ENCODE measurements around the gene SPPL2B.

Gene SPPL2B

GRCh38 chr19:2356036-2356646, 27.7 kb downstream of the SPPL2B start:
- DNase-seq, result no peak

DNA sequence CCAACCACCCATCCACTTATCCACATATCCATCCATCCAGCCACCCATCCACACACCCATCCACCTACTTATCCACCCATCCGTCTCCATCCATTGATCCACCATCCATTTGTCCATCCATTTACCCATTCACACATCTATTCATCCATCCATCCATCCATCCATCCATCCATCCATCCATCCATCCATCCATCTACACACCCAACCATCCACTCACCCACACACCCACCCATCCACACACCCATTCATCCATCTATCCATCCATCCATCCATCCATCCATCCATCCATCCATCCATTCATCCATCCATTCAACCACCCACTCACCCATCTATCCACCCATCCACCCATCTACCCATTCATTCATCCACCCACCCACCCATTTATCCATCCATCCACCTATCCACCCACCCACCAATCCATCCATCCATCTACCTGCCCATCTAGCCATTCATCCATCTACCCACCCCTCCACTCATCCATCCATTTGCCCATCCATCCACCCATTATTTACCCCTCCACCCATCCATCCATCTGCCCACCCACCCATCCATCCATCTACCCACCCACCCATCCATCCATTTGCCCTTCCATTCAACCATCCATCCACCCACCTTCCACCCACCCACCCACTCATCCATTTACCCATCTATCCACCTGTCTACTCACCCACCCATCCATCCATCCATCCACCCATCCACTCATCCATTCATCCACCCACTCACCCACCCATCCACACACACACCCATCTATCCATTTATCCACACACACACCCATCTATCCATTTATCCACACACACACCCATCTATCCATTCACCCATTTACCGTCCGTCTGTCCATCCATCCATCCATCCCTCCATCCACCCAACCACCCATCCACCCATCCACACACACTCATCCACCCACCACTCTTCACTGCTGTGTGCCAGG, 29.1 kb downstream of the SPPL2B start:
- no peak for DNase-seq

DNA sequence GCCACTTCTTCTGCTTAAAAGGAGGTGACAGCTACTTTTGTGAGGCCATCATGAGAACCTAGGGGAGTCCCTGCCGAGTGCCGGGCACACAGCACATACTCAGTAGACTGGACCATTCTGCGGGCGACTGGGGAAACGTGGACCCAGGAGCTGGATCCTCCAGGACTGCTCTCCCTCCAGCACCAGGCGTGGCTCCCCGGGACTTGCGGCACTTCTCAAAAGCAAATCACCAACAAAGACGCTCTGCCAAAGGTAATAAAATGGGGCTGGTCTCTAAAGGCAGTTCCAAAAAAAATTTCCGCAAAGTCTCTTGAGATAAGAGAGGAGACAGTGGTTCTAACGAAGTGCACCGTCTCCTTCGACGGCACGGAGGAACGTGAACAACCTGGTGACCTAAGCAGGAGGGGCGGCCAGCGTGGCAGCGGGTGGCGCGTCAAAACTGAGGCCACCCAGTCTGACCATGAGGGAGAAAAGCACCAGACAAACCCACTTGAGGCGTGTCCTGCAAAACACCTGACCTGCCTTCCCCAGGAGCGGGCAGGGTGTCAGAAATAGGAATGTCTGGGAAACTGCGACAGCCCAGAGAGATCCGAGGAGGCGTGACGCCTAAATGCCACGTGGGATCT, 30.2 kb downstream of the SPPL2B start:
- no peak for DNase-seq

- DNase-seq, result no peak
These were observed 31.7 kb downstream of the SPPL2B start, which contains the start of gene TMPRSS9 for GRCh38 chr19:2359992-2360685. Gene TMPRSS9, plus strand, starts transcription at chr19:2360265. Its CDS starts 29,521 bp downstream, at chr19:2389786.

DNA sequence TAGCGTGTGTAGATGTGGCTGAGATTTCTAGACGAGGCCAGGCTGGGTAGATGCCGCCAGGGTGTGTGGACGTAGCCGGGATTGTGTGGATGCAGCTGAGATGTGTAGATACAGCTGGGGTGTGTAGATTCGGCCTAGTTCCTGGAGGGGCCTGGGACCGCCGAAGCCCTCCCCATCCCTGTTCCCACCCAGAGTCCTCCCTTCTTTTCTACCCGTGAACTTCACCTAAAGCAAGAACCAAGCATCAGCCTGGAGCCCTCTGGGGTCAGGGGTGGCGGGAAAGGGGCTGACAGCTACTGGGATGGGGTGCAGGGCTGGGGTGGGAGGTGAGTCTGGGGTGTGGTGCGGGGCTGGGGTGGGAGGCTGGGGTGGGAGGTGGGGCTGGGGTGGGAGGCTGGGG, 32.3 kb downstream of the SPPL2B start:
- no peak for DNase-seq

DNA sequence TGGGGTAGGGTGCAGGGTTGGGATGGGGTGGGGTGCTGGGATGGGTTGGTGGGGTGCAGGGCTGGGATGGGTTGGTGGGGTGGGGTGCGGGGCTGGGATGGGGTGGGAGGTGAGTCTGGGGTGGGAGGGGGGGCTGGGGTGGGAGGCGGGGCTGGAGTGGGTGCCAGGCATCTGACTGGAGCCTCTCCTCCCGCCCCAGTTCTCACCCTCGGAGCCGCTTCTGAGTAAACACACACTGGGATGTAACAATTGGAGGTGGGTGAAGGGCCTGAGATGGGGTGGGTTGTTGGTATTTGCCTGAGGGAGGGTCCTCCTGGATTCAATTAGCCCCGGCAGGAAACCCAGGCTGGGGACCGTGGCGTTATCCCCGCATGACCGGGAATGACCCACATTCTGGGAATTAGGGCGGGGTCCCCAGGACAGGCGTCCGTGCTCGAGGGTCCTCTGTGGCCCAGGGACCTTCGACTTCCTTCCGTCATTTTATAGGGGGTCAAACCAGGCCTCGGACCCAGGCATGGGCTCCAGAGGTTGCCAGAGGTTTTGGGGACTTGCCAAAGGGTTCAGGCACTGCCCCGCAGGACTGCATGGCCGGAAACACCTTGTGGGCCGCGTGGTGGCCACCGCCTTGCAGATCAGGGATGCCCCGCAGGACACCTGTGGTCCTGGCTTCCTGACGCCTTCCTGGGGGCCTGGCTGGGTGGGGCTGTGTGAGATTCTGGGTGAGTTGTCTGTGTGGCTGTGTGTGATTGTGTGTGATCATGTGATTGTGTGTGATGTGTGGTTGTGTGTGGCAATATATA, 33.0 kb downstream of the SPPL2B start:
- DNase-seq, result no peak

- DNase-seq, result no peak
These were observed 33.8 kb downstream of the SPPL2B start for GRCh38 chr19:2362046-2362969.

DNA sequence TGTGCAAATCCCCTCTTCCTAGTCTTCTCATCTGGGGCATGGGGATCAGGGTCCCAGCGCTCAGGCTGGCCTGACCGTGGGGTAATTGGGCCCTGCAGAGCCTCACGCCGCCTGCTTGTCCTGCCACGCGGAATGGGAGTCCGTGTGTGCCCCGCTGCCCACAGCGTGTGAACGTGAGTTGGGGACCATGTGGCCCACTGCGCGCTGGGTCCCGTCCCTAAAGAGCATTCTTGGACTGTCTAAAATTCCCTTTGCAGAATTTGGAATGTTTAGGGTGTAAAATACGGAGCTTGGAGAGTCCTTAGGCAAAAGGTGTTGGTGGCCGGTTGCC, 34.5 kb downstream of the SPPL2B start:
- no peak for DNase-seq

DNA sequence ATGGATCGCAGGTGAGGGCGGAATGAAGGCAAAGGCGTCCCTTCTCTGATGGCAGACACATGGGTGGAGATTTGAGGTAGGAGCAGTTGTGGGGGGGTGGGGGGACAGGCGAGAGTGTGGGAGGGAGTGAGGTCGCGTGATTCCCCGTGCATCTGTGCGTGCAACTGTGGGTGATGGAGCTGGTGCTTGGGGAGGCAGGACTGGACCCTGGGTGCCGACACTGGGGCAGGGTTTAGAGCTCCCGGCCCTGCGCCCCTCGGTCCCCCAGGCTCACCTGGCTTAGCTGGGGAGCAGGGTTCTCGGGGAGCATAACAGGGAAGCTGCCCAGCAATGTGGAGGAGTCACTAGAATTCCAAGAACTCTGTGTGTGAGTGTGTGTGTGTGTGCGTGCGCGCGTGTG, 34.9 kb downstream of the SPPL2B start:
- no peak for DNase-seq

GRCh38 chr19:2365201-2365970, 36.9 kb downstream of the SPPL2B start:
- no peak for DNase-seq

DNA sequence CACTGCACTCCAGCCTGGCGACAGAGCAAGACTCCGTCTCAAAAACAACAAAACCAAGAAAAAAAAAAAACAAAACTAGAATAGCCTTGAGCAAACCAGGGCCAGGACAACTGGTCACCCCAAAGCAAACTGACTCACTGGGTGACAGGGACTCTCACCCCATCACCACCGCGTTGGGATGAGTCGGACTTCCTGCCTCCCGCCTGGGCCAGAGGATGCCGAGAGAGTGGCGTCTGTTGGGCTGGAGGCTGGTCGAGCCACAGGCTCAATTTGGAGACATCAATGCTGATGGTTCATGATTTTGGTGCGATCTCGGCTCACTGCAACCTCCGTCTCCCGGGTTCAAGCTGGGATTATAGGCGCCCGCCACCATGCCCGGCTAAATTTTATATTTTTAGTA, 43.2 kb downstream of the SPPL2B start:
- DNase-seq, result no peak

- DNase-seq, result no peak
These were observed 43.7 kb downstream of the SPPL2B start for GRCh38 chr19:2372076-2372612.

- DNase-seq, result no peak
These were observed 46.3 kb downstream of the SPPL2B start for GRCh38 chr19:2374808-2375207.

GRCh38 chr19:2375353-2376121, 47.1 kb downstream of the SPPL2B start:
- DNase-seq, result no peak

DNA sequence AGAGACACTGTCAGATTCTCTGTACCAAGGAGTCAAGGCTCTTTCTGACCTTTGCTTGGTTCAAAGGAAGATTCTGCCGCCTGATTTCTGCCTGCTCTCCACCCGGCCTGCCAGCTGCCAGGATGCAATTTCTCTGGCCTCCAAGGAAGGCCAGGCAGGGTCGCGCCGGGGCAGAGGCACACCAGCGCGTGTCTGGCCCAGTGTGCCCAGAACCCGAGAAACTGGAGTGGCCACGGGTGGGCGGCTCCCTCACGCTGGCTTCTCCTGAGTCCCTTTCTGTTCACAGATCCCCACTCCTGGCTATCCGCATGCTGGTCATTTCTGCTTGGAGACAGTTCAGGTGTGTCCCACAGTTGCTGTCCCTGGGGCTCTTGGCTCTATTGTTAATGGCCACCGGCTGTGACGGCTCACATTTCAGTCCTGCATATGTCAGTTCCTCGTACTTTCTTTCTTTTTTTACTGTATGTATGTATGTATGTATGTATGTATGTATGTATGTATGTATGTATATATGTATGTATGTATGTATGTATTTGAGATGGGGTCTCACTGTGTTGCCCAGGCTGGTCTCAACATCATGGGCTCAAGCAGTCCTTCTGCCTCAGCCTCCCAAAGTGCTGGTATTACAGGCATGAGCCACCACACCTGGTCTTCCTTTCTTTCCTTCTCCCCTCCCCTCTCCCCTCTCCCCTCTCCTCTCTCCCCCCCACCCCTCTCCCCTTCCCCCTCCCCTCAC, 48.5 kb downstream of the SPPL2B start:
- DNase-seq, result no peak

DNA sequence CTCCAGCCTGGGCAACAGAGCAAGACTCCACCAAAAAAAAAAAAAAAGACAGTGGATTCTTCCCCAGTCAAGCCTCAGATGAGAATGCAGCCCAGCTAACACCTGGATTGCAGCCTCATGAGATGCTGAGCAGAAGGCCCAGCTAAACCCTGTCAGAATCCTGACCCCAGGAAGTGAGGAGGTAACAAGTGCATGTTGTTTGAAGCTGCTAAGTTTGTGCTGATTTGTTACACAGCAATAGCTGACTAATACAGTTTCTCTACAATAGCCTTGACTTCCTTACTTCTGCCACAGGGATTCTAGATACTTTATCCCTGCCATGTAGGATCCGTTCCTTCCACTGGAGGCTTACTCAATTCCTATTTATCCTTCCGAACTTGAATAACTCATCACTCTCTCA, 52.1 kb downstream of the SPPL2B start:
- DNase-seq, result no peak

DNA sequence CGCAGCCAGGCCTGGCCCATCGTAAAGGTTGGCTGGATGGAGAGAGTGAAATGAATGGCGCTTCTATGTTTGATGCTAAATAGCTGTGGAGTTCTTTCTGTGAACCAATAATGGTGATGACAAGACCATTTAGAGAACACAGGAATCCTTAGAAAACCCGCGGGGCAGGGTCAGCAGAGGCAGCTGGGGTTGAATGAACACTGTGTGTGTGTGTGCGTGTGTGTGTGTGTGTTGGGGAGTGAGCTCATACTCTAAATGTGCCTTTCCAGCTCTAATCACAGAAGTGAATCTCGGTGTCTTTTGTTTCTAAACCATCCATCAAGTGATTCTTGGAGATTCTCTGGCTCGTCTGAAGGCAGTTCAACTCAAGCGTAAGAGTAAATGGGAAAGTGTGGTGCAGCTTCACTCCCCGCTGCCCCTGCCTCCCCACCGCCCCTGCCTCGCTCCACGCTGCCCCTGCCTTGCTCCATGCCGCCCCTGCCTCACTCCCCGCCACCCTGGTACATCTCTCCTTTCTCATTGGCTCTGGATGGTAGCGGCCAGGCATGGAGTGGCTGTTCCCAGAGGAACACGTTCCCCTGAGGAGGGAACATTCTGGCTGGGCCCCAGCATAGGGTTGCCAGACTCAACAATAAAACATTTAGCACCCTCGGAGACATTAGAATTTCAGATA, 52.8 kb downstream of the SPPL2B start:
- no peak for DNase-seq
